Small intestine (tissue), 7 donors: ENCODE results near the gene TCAP. TPM values are rescaled to one million over a fixed set of nuclear protein-coding genes. Genes with fewer than 3 reads are reported as not detected.

Experiments used
- DNase-seq, 2 donors: peaks; one replicate each; pipeline versions ENCODE4 v3.0.0 to v3.0.0-alpha.2; 2013
- FAIRE-seq: peaks from 2 replicates; lab custom pipeline; 2012; peaks lifted over from hg19 to GRCh38; lab: Jason Lieb, UNC
- H3K27ac ChIP-seq, 3 donors: one replicate each; pipeline ENCODE4 v1.5.1; 2013; ENCODE audit warnings: low read length in 2 of 3, mild to moderate bottlenecking in 2 of 3, control low read depth in 1 of 3, inconsistent platforms in 1 of 3, low read depth in 1 of 3, moderate library complexity in 1 of 3
- H3K27me3 ChIP-seq, 3 donors: one replicate each; pipeline ENCODE4 v1.6.1; 2013; ENCODE audit warnings: low read length in 3 of 3, inconsistent platforms in 1 of 3; ENCODE audit not compliant: control insufficient read depth in 3 of 3, insufficient read depth in 3 of 3
- H3K36me3 ChIP-seq, 3 donors: one replicate each; pipeline ENCODE4 v1.6.1; 2013; ENCODE audit warnings: low read length in 3 of 3, inconsistent platforms in 1 of 3, low read depth in 1 of 3, mild to moderate bottlenecking in 1 of 3, moderate library complexity in 1 of 3; ENCODE audit not compliant: control insufficient read depth in 3 of 3, insufficient read depth in 2 of 3
- H3K4me1 ChIP-seq, 3 donors: one replicate each; pipeline ENCODE4 v1.6.1; 2013; ENCODE audit warnings: low read length in 2 of 3, inconsistent platforms in 1 of 3, low read depth in 1 of 3, mild to moderate bottlenecking in 1 of 3, moderate library complexity in 1 of 3; ENCODE audit not compliant: control insufficient read depth in 3 of 3, insufficient read depth in 2 of 3
- H3K4me3 ChIP-seq, 3 donors: one replicate each; pipeline ENCODE4 v1.5.1; 2013; ENCODE audit warnings: low read length in 3 of 3, control low read depth in 1 of 3, inconsistent platforms in 1 of 3, low read depth in 1 of 3, mild to moderate bottlenecking in 1 of 3, moderate library complexity in 1 of 3
- H3K9me3 ChIP-seq, 2 donors: one replicate each; pipeline ENCODE4 v1.6.1; 2013; ENCODE audit warnings: low read depth in 1 of 2, low read length in 1 of 2; ENCODE audit not compliant: control insufficient read depth in 2 of 2, insufficient read depth in 1 of 2
- WGBS, 3 donors: extraction: QIAGEN DNeasy Blood & Tissue Kit; methylation state at CpG; one replicate each; pipeline ENCODE4 v1.1.7; 2013; 5-methylcytosine and 5-hydroxymethylcytosine counted together
- polyA plus RNA-seq, 4 donors: library from polyadenylated mRNA; stranded (reverse) in 3 of 4; unstranded in 1 of 4; fragments of 200-250 nt in 3 of 4; fragments of 120-200 nt in 1 of 4; gene quantifications; one replicate each; pipeline versions ENCODE4 v1.2.1 to v1.2.3, GENCODE V29; 2013
- donor health status: healthy with polysubstance abuse.
- donor health status: control.
- donor health status: control.
- donor health status: Bipolar disorder and iron deficiency.
- donor health status: healthy.

TCAP gene
- polyA plus RNA-seq, 4 donors, result 0.85 to 27.6 (median 3.8) TPM

GRCh38 chr17:39633570-39634183 lies 31.5 kb upstream of the TCAP start:
- H3K4me3 ChIP-seq, result no peak overlapping the region
- peaks cover 5 to 62% (median 8%) of the 10 kb centered on the region in 3 donors for H3K4me1 ChIP-seq
- no peaks in the 10 kb centered on the region for H3K27me3 ChIP-seq
- no peaks in the 10 kb centered on the region for H3K9me3 ChIP-seq
- H3K36me3 ChIP-seq, result peaks cover 0 to 29% (median 0%) of the 10 kb centered on the region in 3 donors
- FAIRE-seq, result no peak
- peak overlapping the region; percentile 49 to 91 (median 90) for H3K27ac ChIP-seq
- no peak for DNase-seq
- WGBS, 3 donors, result 47 to 61% (median 53%) methylated on average over 8 of the region's 8 CpGs

DNA sequence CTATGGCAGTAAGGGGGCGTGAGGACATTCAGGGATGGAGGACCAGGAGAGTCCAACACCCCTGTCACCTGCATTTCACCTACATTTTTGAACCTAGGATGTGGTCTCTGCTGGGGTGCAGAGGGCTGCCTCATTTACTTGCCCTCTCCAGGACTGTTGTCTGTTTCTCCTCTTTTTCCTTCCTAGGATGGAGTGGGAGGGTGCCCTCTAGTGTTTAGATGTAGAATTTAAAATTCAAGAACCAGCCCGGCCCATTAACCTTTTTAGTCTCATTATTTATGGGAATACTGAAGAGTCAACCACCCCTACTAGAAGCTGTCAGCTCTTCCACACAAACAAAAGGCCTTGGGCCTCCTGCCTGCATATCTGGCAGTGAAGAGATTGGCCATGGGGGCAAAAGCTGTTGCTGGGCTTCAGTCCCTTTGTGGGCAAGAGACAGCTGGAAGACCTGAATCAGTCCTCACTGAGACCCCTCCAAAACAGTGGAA lies 30.7 kb upstream of the TCAP start:
- no peak for FAIRE-seq
- Histone ChIP-seq H3K36me3 (peaks cover 0 to 31% (median 0%) of the 10 kb centered on the region in 3 donors), H3K4me1 (peaks cover 5 to 59% (median 10%) of the 10 kb centered on the region in 3 donors), H3K4me3 (no peak overlapping the region), H3K27me3 (no peaks in the 10 kb centered on the region), H3K27ac (peak overlapping the region in 1 of 3 donors; percentile 91), H3K9me3 (no peaks in the 10 kb centered on the region)
- DNase-seq, result peak; percentile 60 to 63
- WGBS, 3 donors, result 34 to 45% (median 39%) methylated on average over 2 of the region's 2 CpGs

- Histone ChIP-seq H3K27me3 (no peaks in the 10 kb centered on the region), H3K4me3 (no peak overlapping the region), H3K27ac (peak overlapping the region in 1 of 3 donors; percentile 86), H3K4me1 (peaks cover 5 to 71% (median 12%) of the 10 kb centered on the region in 3 donors), H3K9me3 (no peaks in the 10 kb centered on the region), H3K36me3 (peaks cover 0 to 35% (median 0%) of the 10 kb centered on the region in 3 donors)
- WGBS, 3 donors, result 81 to 89% (median 86%) methylated on average over 8 of the region's 8 CpGs
- DNase-seq, result no peak
- FAIRE-seq, result no peak
Measured at GRCh38 chr17:39635614-39636176, 29.5 kb upstream of the TCAP start.

DNA sequence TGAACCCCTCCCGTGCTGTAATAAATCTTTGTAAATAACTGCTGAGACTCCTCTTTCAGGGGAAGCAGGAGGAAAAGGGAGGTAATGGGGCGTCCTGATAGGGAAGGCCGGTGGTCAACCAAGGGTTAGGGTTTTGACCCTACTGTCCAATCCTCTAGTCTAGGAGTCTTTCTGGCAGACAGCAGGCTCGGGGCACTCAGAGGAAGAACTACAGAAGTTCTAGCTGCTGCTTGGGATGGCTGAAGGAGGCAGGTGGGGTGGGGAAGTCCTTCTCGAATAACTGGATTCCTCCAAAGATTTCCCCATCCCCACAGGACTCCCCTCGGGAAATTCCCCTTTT lies 28.6 kb upstream of the TCAP start:
- no peak for DNase-seq
- Histone ChIP-seq H3K4me3 (peak overlapping the region in 2 of 3 donors; percentile 81 to 95), H3K9me3 (no peaks in the 10 kb centered on the region), H3K36me3 (peaks cover 0 to 41% (median 0%) of the 10 kb centered on the region in 3 donors), H3K4me1 (peaks cover 7 to 73% (median 12%) of the 10 kb centered on the region in 3 donors), H3K27ac (peak overlapping the region; percentile 77 to 86 (median 80)), H3K27me3 (no peaks in the 10 kb centered on the region)
- no peak for FAIRE-seq
- 14 to 23% (median 16%) methylated on average over 6 of the region's 6 CpGs for WGBS, 3 donors

DNA sequence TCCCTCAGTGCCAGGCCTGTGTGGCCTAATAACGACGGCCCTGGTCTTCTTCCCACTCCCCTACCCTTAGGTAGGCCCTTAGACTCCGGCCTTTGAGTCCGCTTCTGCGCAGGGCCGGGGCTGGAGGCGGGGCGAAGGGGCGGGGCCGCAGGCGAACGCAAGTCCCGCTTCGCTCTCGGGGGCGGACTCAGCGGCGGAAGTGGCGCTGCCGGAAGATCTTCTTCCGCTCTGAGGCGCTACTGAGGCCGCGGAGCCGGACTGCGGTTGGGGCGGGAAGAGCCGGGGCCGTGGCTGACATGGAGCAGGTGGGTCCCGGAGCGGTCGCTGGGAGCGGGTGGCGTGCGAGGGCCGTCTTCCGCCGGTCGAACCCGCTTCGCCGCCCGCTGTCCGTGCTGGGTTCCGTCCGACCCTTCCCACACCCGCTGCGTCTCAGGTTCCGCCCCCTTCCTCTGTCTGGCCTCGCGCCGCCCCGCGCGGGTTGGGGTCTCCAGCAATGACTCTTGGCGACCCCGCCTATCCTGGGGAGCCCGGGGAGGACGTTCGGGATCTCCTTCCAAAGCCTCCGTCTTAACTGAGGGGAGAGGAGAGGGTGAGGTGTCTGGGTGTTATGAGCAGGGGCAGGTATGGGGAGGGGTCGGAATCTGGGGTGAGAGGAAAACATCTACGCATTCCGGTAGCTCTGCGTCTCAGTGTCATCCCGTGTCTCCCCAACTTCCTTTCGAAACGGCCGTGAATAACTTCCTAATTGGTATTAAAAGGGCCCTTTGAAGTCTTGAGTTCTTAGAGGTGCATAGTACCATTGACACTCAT lies 28.0 kb upstream of the TCAP start, which contains the start of gene STARD3:
STARD3 (plus strand) TSS at position 218 of the 810 bp plus-strand sequence. CDS start 16,388 bp downstream, outside the sequence.
- no peaks in the 10 kb centered on the region for H3K27me3 ChIP-seq
- H3K4me1 ChIP-seq, result peaks cover 7 to 69% (median 12%) of the 10 kb centered on the region in 3 donors
- H3K4me3 ChIP-seq, result peak within 1 kb of the TSS; percentile 81 to 95 (median 88)
- 0 to 1% (median 1%) methylated on average over 64 to 68 of the region's 69 CpGs for WGBS, 3 donors
- peaks cover 0 to 47% (median 0%) of the 10 kb centered on the region in 3 donors for H3K36me3 ChIP-seq
- no peaks in the 10 kb centered on the region for H3K9me3 ChIP-seq
- FAIRE-seq (no peak), DNase-seq (peak; percentile 92 to 97)
- H3K27ac ChIP-seq, result peak within 1 kb of the TSS; percentile 77 to 86 (median 80)

DNA sequence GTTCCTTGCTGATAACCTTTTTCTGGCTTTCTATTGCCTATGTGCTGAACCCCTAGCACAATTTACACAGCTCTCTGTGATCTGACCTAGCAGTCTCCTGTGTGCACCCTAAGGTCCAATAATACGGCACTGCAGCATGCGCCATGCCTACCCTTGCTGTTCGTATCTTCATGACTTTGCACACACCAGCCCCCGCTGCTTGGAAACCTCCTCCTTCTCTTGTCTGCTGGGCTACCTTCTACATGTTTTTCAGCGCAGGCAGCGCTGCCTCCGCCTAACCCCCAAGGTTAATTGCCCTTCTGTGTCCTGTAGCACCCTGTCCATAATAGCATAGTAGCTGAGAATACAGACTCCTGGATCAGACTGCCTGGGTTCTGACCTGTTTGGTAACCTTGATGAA lies 26.8 kb upstream of the TCAP start:
- Histone ChIP-seq H3K9me3 (no peaks in the 10 kb centered on the region), H3K36me3 (peaks cover 0 to 56% (median 0%) of the 10 kb centered on the region in 3 donors), H3K4me3 (peak overlapping the region in 1 of 3 donors; percentile 81), H3K27me3 (no peaks in the 10 kb centered on the region), H3K4me1 (peaks cover 7 to 61% (median 14%) of the 10 kb centered on the region in 3 donors), H3K27ac (no peak overlapping the region)
- DNase-seq (no peak), FAIRE-seq (no peak)
- WGBS, 3 donors, result 87 to 91% (median 90%) methylated on average over 7 of the region's 7 CpGs

DNA sequence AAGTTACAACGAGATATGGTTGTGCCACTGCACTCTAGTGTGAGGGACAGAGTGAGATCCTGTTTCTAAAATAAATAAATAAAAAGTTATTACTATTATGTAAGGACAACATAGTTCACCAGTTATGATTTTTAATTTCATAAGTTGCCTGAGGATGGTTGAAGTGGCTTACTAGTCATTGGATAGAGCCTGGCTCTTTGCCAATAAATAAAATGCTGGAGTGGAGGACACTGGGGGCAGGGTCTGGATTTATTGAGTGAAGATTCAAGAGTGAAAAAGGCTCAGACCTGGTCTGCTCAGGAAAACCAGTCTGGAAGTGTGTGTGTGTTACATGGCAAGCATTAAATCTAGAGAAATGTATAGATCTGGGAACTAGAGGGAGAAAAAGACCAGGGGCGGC lies 26.1 kb upstream of the TCAP start:
- Histone ChIP-seq H3K9me3 (no peaks in the 10 kb centered on the region), H3K27me3 (no peaks in the 10 kb centered on the region), H3K36me3 (peaks cover 0 to 58% (median 0%) of the 10 kb centered on the region in 3 donors), H3K4me3 (no peak overlapping the region), H3K27ac (no peak overlapping the region), H3K4me1 (peaks cover 7 to 54% (median 14%) of the 10 kb centered on the region in 3 donors)
- no peak for DNase-seq
- WGBS, 3 donors, result 73 to 78% (median 75%) methylated on average over 2 of the region's 2 CpGs
- no peak for FAIRE-seq
